Sigmoid colon (tissue), 4 donors: ENCODE data around the gene ARID2.

Source experiments
- EP300 ChIP-seq, 4 donors: sonication (generic); formaldehyde crosslinking; IDR thresholded peaks; one replicate each; pipeline ENCODE4 v1.6.1; 2017; ENCODE audit warnings: antibody characterized with exemption in 4 of 4
- POLR2AphosphoS5 ChIP-seq, 4 donors: sonication (generic); formaldehyde crosslinking; IDR thresholded peaks; one replicate each; pipeline ENCODE4 v1.6.1; 2017; ENCODE audit warnings: antibody characterized with exemption in 4 of 4
- TF ChIP-seq, protein P1 (sequence below), 4 experiments: fragments of 450-650 bp in 3 of 4; fragments of 200-600 bp in 1 of 4; IDR thresholded peaks; one replicate each; pipeline ENCODE4 v1.5.1; 2016 to 2019; ENCODE audit warnings: antibody characterized with exemption in 4 of 4, mild to moderate bottlenecking in 3 of 4, moderate library complexity in 2 of 4

- TF ChIP-seq, protein P1, sequence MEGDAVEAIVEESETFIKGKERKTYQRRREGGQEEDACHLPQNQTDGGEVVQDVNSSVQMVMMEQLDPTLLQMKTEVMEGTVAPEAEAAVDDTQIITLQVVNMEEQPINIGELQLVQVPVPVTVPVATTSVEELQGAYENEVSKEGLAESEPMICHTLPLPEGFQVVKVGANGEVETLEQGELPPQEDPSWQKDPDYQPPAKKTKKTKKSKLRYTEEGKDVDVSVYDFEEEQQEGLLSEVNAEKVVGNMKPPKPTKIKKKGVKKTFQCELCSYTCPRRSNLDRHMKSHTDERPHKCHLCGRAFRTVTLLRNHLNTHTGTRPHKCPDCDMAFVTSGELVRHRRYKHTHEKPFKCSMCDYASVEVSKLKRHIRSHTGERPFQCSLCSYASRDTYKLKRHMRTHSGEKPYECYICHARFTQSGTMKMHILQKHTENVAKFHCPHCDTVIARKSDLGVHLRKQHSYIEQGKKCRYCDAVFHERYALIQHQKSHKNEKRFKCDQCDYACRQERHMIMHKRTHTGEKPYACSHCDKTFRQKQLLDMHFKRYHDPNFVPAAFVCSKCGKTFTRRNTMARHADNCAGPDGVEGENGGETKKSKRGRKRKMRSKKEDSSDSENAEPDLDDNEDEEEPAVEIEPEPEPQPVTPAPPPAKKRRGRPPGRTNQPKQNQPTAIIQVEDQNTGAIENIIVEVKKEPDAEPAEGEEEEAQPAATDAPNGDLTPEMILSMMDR (IDR thresholded peaks at IDR 0.05), result no peak
- TF ChIP-seq EP300 (IDR thresholded peaks at IDR 0.05) (no peak), POLR2AphosphoS5 (IDR thresholded peaks at IDR 0.05) (no peak)
These were observed 185.9 kb downstream of the ARID2 start for GRCh38 chr12:45915405-45915804.
